COR-L47 (cell line): Measurements from ENCODE around the gene DLX5.
"Not testable (repeated sequence)": the region's sequence is repeated elsewhere in the genome, so short reads cannot be mapped to it uniquely, and the experiment has no call there.

Experiments used
- DNase-seq: peaks from one replicate; lab custom pipeline; 2025; lab: John Stamatoyannopoulos, UW

Gene DLX5

GRCh38 chr7:97024209-97025129, at the start of gene DLX5:
DLX5 (minus strand) TSS chr7:97024831; CDS start chr7:97024623, 208 bp downstream.
- peak; percentile 98 for DNase-seq

- DNase-seq = not testable (repeated sequence)
These were observed 47.4 kb upstream of the DLX5 start for GRCh38 chr7:97072025-97072424.

- DNase-seq = peak; percentile 66
These were observed 40.4 kb upstream of the DLX5 start for GRCh38 chr7:97064972-97065587.

GRCh38 chr7:97064020-97064419, 39.4 kb upstream of the DLX5 start:
- DNase-seq = no peak

GRCh38 chr7:97043281-97043680, 18.6 kb upstream of the DLX5 start:
- no peak for DNase-seq

- no peak for DNase-seq
These were observed 14.9 kb upstream of the DLX5 start for GRCh38 chr7:97039374-97040065.

GRCh38 chr7:97034213-97034852, 9.7 kb upstream of the DLX5 start:
- not testable (repeated sequence) for DNase-seq

GRCh38 chr7:97027427-97028234, 3.0 kb upstream of the DLX5 start:
- peak; percentile 88 for DNase-seq

- DNase-seq = no peak
These were observed 2.2 kb upstream of the DLX5 start for GRCh38 chr7:97026715-97027426.

GRCh38 chr7:97025983-97026714, 1.5 kb upstream of the DLX5 start:
- no peak for DNase-seq

GRCh38 chr7:97025130-97025499, 484 bp upstream of the DLX5 start:
- DNase-seq = no peak

GRCh38 chr7:97022491-97023306, 1.9 kb downstream of the DLX5 start:
- no peak for DNase-seq

GRCh38 chr7:97021747-97022490, 2.7 kb downstream of the DLX5 start:
- no peak for DNase-seq

- DNase-seq = no peak
These were observed 3.5 kb downstream of the DLX5 start for GRCh38 chr7:97020996-97021746.

- no peak for DNase-seq
These were observed 4.0 kb downstream of the DLX5 start for GRCh38 chr7:97020601-97020995.

GRCh38 chr7:97019710-97020225, 4.9 kb downstream of the DLX5 start:
- DNase-seq = no peak

- DNase-seq = no peak
These were observed 5.7 kb downstream of the DLX5 start for GRCh38 chr7:97018791-97019531.
